Measurements from ENCODE around the gene ACVR1B.

The ACVR1B gene

DNA sequence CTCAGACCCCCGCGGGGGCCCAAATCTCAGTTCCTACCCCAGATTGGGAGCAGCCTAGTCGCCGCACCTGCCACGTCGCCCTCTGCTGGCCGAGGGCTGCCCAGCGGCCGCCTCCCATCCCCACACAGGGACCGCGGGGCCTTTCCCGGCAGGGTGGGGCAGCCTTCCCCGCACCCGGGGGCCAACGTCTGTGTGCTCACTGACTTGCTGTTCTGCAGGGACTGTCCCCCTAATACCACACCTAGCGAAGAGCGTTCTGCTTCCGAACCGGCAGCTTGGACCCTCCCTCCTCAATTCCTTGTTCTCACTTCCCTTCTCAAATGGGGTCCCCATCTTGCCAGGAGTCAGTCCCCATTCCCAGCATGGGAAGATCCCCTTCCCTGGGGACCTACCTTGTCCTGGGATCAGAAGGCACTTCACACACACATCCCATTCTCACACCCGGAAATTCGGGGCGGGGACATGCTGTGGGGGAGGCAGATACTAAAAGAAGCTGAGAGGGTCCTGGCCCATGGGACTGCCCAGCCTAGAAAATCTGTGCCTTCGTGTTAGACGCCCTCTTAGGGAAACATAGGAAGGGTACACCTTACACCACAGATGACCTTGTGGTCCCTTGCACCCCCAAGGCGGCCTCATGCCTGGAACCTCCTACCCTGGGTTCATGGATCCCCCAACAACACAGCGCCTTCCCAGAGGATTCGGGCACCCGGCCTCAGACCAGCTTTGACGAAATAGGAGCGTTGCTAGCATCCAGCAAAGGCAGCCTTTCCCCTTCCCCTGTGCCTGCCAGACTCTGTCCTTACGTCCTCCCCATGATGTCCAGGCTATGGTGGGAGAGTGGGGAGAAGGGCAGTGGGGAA is 27.8 kb upstream of the ACVR1B start:
- DNase-seq (ENCODE audit: low read depth) = no peak
- TF ChIP-seq, protein P1, sequence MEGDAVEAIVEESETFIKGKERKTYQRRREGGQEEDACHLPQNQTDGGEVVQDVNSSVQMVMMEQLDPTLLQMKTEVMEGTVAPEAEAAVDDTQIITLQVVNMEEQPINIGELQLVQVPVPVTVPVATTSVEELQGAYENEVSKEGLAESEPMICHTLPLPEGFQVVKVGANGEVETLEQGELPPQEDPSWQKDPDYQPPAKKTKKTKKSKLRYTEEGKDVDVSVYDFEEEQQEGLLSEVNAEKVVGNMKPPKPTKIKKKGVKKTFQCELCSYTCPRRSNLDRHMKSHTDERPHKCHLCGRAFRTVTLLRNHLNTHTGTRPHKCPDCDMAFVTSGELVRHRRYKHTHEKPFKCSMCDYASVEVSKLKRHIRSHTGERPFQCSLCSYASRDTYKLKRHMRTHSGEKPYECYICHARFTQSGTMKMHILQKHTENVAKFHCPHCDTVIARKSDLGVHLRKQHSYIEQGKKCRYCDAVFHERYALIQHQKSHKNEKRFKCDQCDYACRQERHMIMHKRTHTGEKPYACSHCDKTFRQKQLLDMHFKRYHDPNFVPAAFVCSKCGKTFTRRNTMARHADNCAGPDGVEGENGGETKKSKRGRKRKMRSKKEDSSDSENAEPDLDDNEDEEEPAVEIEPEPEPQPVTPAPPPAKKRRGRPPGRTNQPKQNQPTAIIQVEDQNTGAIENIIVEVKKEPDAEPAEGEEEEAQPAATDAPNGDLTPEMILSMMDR (IDR thresholded peaks at IDR 0.05; ENCODE audit: control insufficient read depth, insufficient read depth, low read depth, low read length, missing control alignments) = peak; percentile 85

DNA sequence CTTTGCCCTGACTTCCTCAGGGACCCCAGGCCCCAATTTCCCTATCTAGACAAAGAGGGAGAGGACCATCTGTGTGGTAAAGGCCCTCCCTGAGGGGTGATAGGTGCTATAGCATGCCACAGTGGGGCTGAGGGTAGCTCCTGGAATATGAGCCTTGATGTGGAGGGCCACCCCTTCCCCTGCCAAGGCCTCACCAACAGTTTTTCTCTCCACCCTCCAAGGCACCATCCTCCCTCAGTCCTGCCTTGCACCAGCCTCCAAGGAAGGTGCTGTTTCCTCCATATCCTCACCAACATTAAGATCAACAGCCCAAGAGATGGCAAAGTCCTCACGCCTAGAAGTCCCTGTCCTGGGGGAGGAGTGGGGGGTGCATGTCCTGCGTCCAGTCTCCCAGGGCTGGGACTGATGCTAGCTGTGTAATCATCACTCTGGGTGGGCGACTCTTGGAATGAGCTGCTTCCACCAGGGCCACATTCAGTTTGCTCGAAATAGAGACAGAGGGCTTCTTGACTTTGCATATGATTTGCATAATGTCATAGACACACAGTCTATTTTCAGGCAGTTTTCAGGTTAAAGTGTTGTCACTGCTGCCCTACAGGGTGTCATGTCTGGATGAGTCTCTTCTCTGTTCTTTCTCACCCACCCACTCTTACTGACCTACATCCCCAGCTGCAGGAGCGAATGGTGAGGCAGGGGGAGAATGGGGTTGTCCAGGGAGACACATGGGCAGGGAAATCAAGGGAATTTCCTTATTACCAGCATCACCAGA is 26.8 kb upstream of the ACVR1B start:
- no peak for DNase-seq (ENCODE audit: low read depth)
- H3K4me3 ChIP-seq (ENCODE audit: control insufficient read depth, low read depth, low read length) = no peak overlapping the region
- TF ChIP-seq, protein P1 (IDR thresholded peaks at IDR 0.05; ENCODE audit: control insufficient read depth, insufficient read depth, low read depth, low read length, missing control alignments) = no peak

More for the DNA sequence above, 27.8 kb upstream of the ACVR1B start:
- no peak overlapping the region for H3K4me3 ChIP-seq (ENCODE audit: control insufficient read depth, low read depth, low read length)

DNA sequence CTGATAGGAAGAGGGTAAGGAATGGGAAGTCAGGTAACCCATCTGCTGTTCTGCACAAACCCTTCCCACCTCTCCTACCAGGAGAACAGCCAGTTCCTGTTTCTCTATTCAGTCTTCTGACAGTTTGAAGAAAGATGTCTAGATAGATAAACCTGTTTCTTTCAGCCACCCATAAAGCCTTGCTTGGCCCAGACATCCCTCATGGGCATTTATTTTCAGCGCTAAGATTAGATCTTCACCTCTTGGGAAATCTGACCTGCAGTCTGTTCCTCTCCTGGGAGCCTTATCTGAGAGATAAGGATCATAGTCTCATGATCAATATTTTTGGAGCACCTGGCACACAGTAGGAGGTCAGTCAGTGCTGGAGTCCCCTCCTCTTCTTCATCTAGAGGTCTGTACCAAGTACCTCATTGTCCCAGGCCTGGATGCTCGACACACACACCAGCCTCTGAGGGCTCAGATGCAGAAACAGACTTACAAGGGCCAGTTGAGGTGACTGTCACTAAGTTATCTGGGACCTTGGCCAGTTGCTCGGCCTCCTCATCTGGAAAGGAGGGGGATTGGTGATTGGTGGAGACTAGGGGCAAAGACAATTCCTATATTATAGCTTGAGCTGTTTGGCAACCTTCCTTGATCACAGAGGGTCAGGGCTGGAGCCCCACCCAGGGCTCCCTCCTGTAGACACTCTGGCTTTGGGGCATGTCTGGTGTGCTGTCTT is 26.0 kb upstream of the ACVR1B start:
- no peak for DNase-seq (ENCODE audit: low read depth)
- TF ChIP-seq, protein P1 (IDR thresholded peaks at IDR 0.05; ENCODE audit: control insufficient read depth, insufficient read depth, low read depth, low read length, missing control alignments) = no peak
- H3K4me3 ChIP-seq (ENCODE audit: control insufficient read depth, low read depth, low read length) = no peak overlapping the region

GRCh38 chr12:51926064-51926632 is 25.4 kb upstream of the ACVR1B start:
- no peak for DNase-seq (ENCODE audit: low read depth)
- TF ChIP-seq, protein P1 (IDR thresholded peaks at IDR 0.05; ENCODE audit: control insufficient read depth, insufficient read depth, low read depth, low read length, missing control alignments) = no peak
- H3K4me3 ChIP-seq (ENCODE audit: control insufficient read depth, low read depth, low read length) = no peak overlapping the region

DNA sequence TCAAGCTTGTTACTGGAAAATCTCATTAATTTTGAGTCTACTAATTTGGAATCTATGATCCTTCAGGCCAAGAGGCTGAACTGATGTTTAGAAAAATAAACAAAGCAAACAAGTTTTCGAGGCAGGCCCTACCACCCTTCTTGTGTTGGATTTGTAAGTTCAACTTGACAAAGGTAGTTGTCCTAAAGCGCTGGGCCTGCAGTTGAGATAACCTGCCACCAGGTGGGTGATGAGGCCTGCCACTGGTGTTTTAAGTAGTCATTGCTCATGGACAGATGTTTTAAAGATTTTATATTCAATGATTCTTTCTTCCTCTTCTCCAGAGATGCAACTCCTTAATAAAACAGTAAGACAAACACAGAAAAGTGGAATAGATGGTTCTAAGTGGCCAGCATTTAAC is 24.8 kb upstream of the ACVR1B start:
- H3K4me3 ChIP-seq (ENCODE audit: control insufficient read depth, low read depth, low read length) = no peak overlapping the region
- TF ChIP-seq, protein P1 (IDR thresholded peaks at IDR 0.05; ENCODE audit: control insufficient read depth, insufficient read depth, low read depth, low read length, missing control alignments) = peak; percentile 44
- no peak for DNase-seq (ENCODE audit: low read depth)
